Kidney (tissue), 14 donors: Measurements from ENCODE around the gene CXCR5. TPM values are rescaled to one million over a fixed set of nuclear protein-coding genes. Genes with fewer than 3 reads are reported as not detected.

ENCODE experiments used
- DNase-seq, 5 donors: peaks; one replicate each; pipeline ENCODE4 v3.0.0-alpha.2; 2013 to 2020
- FAIRE-seq: peaks from 2 replicates; lab custom pipeline; 2012; peaks lifted over from hg19 to GRCh38; lab: Jason Lieb, UNC
- H3K27ac ChIP-seq, 2 donors: one replicate each; pipeline ENCODE4 v1.7.0; 2013; ENCODE audit warnings: low read depth in 2 of 2, low read length in 2 of 2, inconsistent platforms in 1 of 2
- H3K27me3 ChIP-seq: one replicate; pipeline ENCODE4 v1.7.1; 2013; ENCODE audit warnings: low read length, inconsistent platforms; ENCODE audit not compliant: control insufficient read depth, insufficient read depth
- H3K36me3 ChIP-seq, 3 donors: one replicate each; pipeline versions ENCODE4 v1.7.0 to v1.7.1; 2013; ENCODE audit warnings: low read length in 3 of 3, control low read depth in 1 of 3, inconsistent platforms in 1 of 3; ENCODE audit not compliant: insufficient read depth in 3 of 3, control insufficient read depth in 2 of 3
- H3K4me1 ChIP-seq, 3 donors: one replicate each; pipeline versions ENCODE4 v1.7.0 to v1.7.1; 2013; ENCODE audit warnings: low read length in 3 of 3, inconsistent platforms in 1 of 3, low read depth in 1 of 3; ENCODE audit not compliant: control insufficient read depth in 2 of 3, insufficient read depth in 2 of 3
- H3K4me3 ChIP-seq, 3 donors: one replicate each; pipeline versions ENCODE4 v1.7.0 to v1.8.1; 2013; ENCODE audit warnings: low read length in 3 of 3, control low read depth in 1 of 3, inconsistent platforms in 1 of 3
- H3K9ac ChIP-seq, 3 donors: one replicate each; pipeline versions ENCODE4 v1.7.0 to v1.7.1; 2013; ENCODE audit warnings: low read length in 3 of 3, control low read depth in 1 of 3, inconsistent platforms in 1 of 3
- H3K9me3 ChIP-seq, 3 donors: one replicate each; pipeline versions ENCODE4 v1.7.0 to v1.7.1; 2013; ENCODE audit warnings: low read length in 3 of 3, control low read depth in 1 of 3, inconsistent platforms in 1 of 3; ENCODE audit not compliant: control insufficient read depth in 2 of 3, insufficient read depth in 1 of 3
- CTCF ChIP-seq: IDR thresholded peaks from 3 replicates; pipeline ENCODE4 v1.5.1; 2012; ENCODE audit warnings: mild to moderate bottlenecking, moderate library complexity, borderline replicate concordance; ENCODE audit not compliant: insufficient read depth; ENCODE audit errors: extremely low read depth
- intact Hi-C: fragments of 100-400 bp; cut with DNase I; formaldehyde crosslinking; loops from one replicate; pipeline ENCODE4 v1.11.1; 2022
- polyA plus RNA-seq: library from polyadenylated mRNA; stranded (reverse); fragments of 350-450 nt; fragmentation: Illumina TruSeq; extraction: RNeasy Lipid Tissue Mini Kit (QIAGEN cat#74804); gene quantifications from one replicate; pipeline ENCODE4 v1.2.3, GENCODE V29; 2014; ENCODE audit warnings: low read depth, low replicate concordance; ENCODE audit not compliant: insufficient read depth
- total RNA-seq: library from RNA; stranded (reverse); fragmentation: NEBNext Ultra II Directional; extraction: Animal tissue kit (Norgen Biotek cat#: 25700); gene quantifications from one replicate; pipeline ENCODE4 v1.2.1, GENCODE V29; 2021
- donor health status: control.
- donor health status: control.
- donor health status: control.
- donor health status: control.
- donor health status: control.
- donor health status: DM: yes; HTN: yes; CAD: no.
- donor health status: Normal renal cell carcinoma (clear cell type).

CXCR5 gene
- total and polyA plus RNA-seq, 2 donors from 2014 or later: 1.1 TPM; not detected in 1

- TF ChIP-seq CTCF: no peak
- no peak overlapping the region for H3K9ac ChIP-seq
- DNase-seq: no peak
- no peak overlapping the region for H3K27ac ChIP-seq
- intact Hi-C loops: no loop called here
- no peak for FAIRE-seq
- no peaks in the 10 kb centered on the region for H3K4me1 ChIP-seq
- no peaks in the 10 kb centered on the region for H3K9me3 ChIP-seq
- no peaks in the 10 kb centered on the region for H3K27me3 ChIP-seq
- no peak overlapping the region for H3K4me3 ChIP-seq
- no peaks in the 10 kb centered on the region for H3K36me3 ChIP-seq
Measured at GRCh38 chr11:118857385-118857784, 26.3 kb upstream of the CXCR5 start.

- intact Hi-C loops: no loop called here
- Histone ChIP-seq H3K27ac (no peak overlapping the region), H3K9ac (no peak overlapping the region), H3K9me3 (no peaks in the 10 kb centered on the region), H3K4me3 (no peak overlapping the region), H3K27me3 (no peaks in the 10 kb centered on the region), H3K36me3 (no peaks in the 10 kb centered on the region), H3K4me1 (no peaks in the 10 kb centered on the region)
- TF ChIP-seq CTCF: no peak
- no peak for FAIRE-seq
- no peak for DNase-seq
Measured at GRCh38 chr11:118859973-118860372, 23.7 kb upstream of the CXCR5 start.

- TF ChIP-seq CTCF: no peak
- no peaks in the 10 kb centered on the region for H3K27me3 ChIP-seq
- no peaks in the 10 kb centered on the region for H3K36me3 ChIP-seq
- peaks cover 6 to 13% (median 12%) of the 10 kb centered on the region in 3 donors for H3K4me1 ChIP-seq
- intact Hi-C loops: no loop called here
- no peaks in the 10 kb centered on the region for H3K9me3 ChIP-seq
- no peak overlapping the region for H3K9ac ChIP-seq
- no peak overlapping the region for H3K4me3 ChIP-seq
- DNase-seq (no peak), FAIRE-seq (no peak)
- H3K27ac ChIP-seq: no peak overlapping the region
Measured at GRCh38 chr11:118868659-118869058, 15.0 kb upstream of the CXCR5 start.
